CD14-positive monocyte (primary cell): ENCODE data around the gene IL2RG. TPM values are rescaled to one million over a fixed set of nuclear protein-coding genes. Genes with fewer than 3 reads are reported as not detected.

Source experiments
- DNase-seq, 3 donors: peaks; one replicate each; pipeline ENCODE4 v3.0.0-alpha.2; 2011 to 2022
- H2AFZ ChIP-seq: 2 replicates; pipeline ENCODE4 v1.6.0; 2012; ENCODE audit warnings: mild to moderate bottlenecking, low read depth, low read length, inconsistent platforms; ENCODE audit not compliant: insufficient read depth, poor library complexity, severe bottlenecking
- H3K27ac ChIP-seq, 2 donors: 1 replicate in 1 of 2; 2 replicates in 1 of 2; pipeline ENCODE4 v1.5.1; 2012 to 2013; ENCODE audit warnings: low read length in 2 of 2, control low read depth in 1 of 2, inconsistent platforms in 1 of 2, low read depth in 1 of 2, mild to moderate bottlenecking in 1 of 2
- H3K27me3 ChIP-seq, 2 donors: one replicate each; pipeline versions ENCODE4 v1.6.0 to v1.6.1; 2011 to 2013; ENCODE audit warnings: low read length in 2 of 2; ENCODE audit not compliant: control insufficient read depth in 2 of 2, insufficient read depth in 2 of 2
- H3K36me3 ChIP-seq, 2 donors: replicated peaks in 1 of 2; 1 replicate in 1 of 2; 2 replicates in 1 of 2; pipeline versions ENCODE4 v1.5.1 to v1.6.1; 2012 to 2013; ENCODE audit warnings: low read length in 2 of 2, control low read depth in 1 of 2, inconsistent platforms in 1 of 2, mild to moderate bottlenecking in 1 of 2; ENCODE audit not compliant: insufficient read depth in 2 of 2, control insufficient read depth in 1 of 2
- H3K4me1 ChIP-seq, 2 donors: 1 replicate in 1 of 2; 2 replicates in 1 of 2; pipeline versions ENCODE4 v1.5.1 to v1.6.1; 2012 to 2013; ENCODE audit warnings: low read length in 2 of 2, control low read depth in 1 of 2, inconsistent platforms in 1 of 2, mild to moderate bottlenecking in 1 of 2, moderate library complexity in 1 of 2; ENCODE audit not compliant: insufficient read depth in 2 of 2, control insufficient read depth in 1 of 2
- H3K4me2 ChIP-seq: replicated peaks from 2 replicates; pipeline ENCODE3; 2012; ENCODE audit warnings: low read length, moderate library complexity, mild to moderate bottlenecking; ENCODE audit not compliant: poor library complexity, severe bottlenecking; ENCODE audit errors: extremely low read depth
- H3K4me3 ChIP-seq, 3 experiments: fragments of 200-600 bp in 1 of 3; sonication (generic) in 1 of 3; replicated peaks in 1 of 3; 1 replicate in 2 of 3; 2 replicates in 1 of 3; pipeline ENCODE4 v1.5.1; 2011 to 2013; ENCODE audit warnings: low read length in 3 of 3, mild to moderate bottlenecking in 3 of 3, control low read depth in 2 of 3, low read depth in 2 of 3, inconsistent platforms in 1 of 3, moderate library complexity in 1 of 3
- H3K79me2 ChIP-seq: 2 replicates; pipeline ENCODE4 v1.6.0; 2012; ENCODE audit warnings: mild to moderate bottlenecking, control low read depth, inconsistent platforms, low read length, moderate library complexity; ENCODE audit not compliant: insufficient read depth
- H3K9ac ChIP-seq: 2 replicates; pipeline ENCODE4 v1.6.0; 2017; ENCODE audit warnings: low read length, mild to moderate bottlenecking; ENCODE audit not compliant: insufficient read depth, poor library complexity, severe bottlenecking
- H3K9me3 ChIP-seq, 2 donors: replicated peaks in 1 of 2; 1 replicate in 1 of 2; 2 replicates in 1 of 2; pipeline versions ENCODE4 v1.5.1 to v1.6.1; 2012 to 2013; ENCODE audit warnings: low read length in 2 of 2, control low read depth in 1 of 2; ENCODE audit not compliant: control insufficient read depth in 1 of 2, insufficient read depth in 1 of 2
- H4K20me1 ChIP-seq: 2 replicates; pipeline ENCODE4 v1.6.0; 2012; ENCODE audit warnings: mild to moderate bottlenecking, low read length, control low read depth, moderate library complexity; ENCODE audit not compliant: insufficient read depth
- H3K27ac Mint-ChIP-seq, 7 donors: one replicate each; pipeline ENCODE4 v1.8.0; 2020; ENCODE audit warnings: mild to moderate bottlenecking in 7 of 7, mixed read lengths in 7 of 7, moderate library complexity in 6 of 7, inconsistent platforms in 2 of 7
- H3K27me3 Mint-ChIP-seq, 3 donors: one replicate each; pipeline ENCODE4 v1.8.0; 2021 to 2022; ENCODE audit warnings: low read depth in 3 of 3, mild to moderate bottlenecking in 3 of 3, mixed read lengths in 3 of 3, moderate library complexity in 3 of 3, inconsistent platforms in 1 of 3
- H3K36me3 Mint-ChIP-seq, 2 donors: one replicate each; pipeline ENCODE4 v1.8.0; 2020; ENCODE audit warnings: mixed read lengths in 2 of 2, inconsistent platforms in 1 of 2, mild to moderate bottlenecking in 1 of 2
- H3K4me1 Mint-ChIP-seq: one replicate; pipeline ENCODE4 v1.8.0; 2020; ENCODE audit warnings: mild to moderate bottlenecking, mixed read lengths
- H3K4me3 Mint-ChIP-seq, 2 donors: one replicate each; pipeline ENCODE4 v1.8.0; 2020; ENCODE audit warnings: mild to moderate bottlenecking in 2 of 2, mixed read lengths in 2 of 2, moderate library complexity in 1 of 2
- H3K9me3 Mint-ChIP-seq, 7 donors: one replicate each; pipeline ENCODE4 v1.8.0; 2020 to 2022; ENCODE audit warnings: mixed read lengths in 7 of 7, mild to moderate bottlenecking in 6 of 7, moderate library complexity in 6 of 7, inconsistent platforms in 2 of 7
- WGBS: methylation state at CpG from one replicate; pipeline ENCODE4 v1.1.5; 2013; ENCODE audit warnings: missing lambda C conversion rate; ENCODE audit not compliant: insufficient coverage; 5-methylcytosine and 5-hydroxymethylcytosine counted together
- intact Hi-C, 2 donors: fragments of 100-400 bp; cut with micrococcal nuclease; formaldehyde crosslinking; loops; one replicate each; pipeline versions ENCODE4 v1.15.0 to v1.15.1; 2023
- polyA plus RNA-seq, 3 donors: library from polyadenylated mRNA; depleted of rRNA in 1 of 3; unstranded in 2 of 3; stranded (reverse) in 1 of 3; fragments of 300-500 nt in 2 of 3; fragments of >200 nt in 1 of 3; fragmentation: Illumina TruSeq in 2 of 3; gene quantifications; 1 replicate in 2 of 3; 2 replicates in 1 of 3; pipeline ENCODE4 v1.2.3, GENCODE V29; 2012 to 2021
- TF ChIP-seq, protein P1 (sequence below): fragments of 200-600 bp; IDR thresholded peaks from one replicate; pipeline ENCODE4 v1.8.0; 2022; ENCODE audit warnings: antibody characterized with exemption, mild to moderate bottlenecking

Gene IL2RG
- polyA plus RNA-seq, 3 donors: 48.3 to 105 (median 94.5) TPM

GRCh38 chrX:71128166-71128833, 16.9 kb upstream of the IL2RG start:
- intact Hi-C loops: loop anchor here in 1 of 2 donors (1.0 kb wide), 1 partner anchor 30 kb away; no protein-coding TSS in a partner anchor
- H3K9me3 ChIP-seq: no peaks in the 10 kb centered on the region
- no peak overlapping the region for H3K27ac Mint-ChIP-seq
- 77% methylated on average over 4 of the region's 12 CpGs for WGBS
- no peaks in the 10 kb centered on the region for H3K79me2 ChIP-seq
- H3K4me1 ChIP-seq: no peaks in the 10 kb centered on the region
- peaks cover 83 to 87% of the 10 kb centered on the region in 2 donors for H3K36me3 Mint-ChIP-seq
- H3K4me3 ChIP-seq: no peak overlapping the region
- no peak overlapping the region for H2AFZ ChIP-seq
- peaks cover 6% of the 10 kb centered on the region for H3K4me1 Mint-ChIP-seq
- H3K27ac ChIP-seq: no peak overlapping the region
- DNase-seq: no peak
- H3K4me3 Mint-ChIP-seq: no peak overlapping the region
- no peak overlapping the region for H3K4me2 ChIP-seq
- peaks cover 0 to 1% (median 0%) of the 10 kb centered on the region in 3 donors for H3K27me3 Mint-ChIP-seq
- no peak overlapping the region for H3K9ac ChIP-seq
- no peaks in the 10 kb centered on the region for H3K27me3 ChIP-seq
- no peaks in the 10 kb centered on the region for H3K9me3 Mint-ChIP-seq
- TF ChIP-seq, protein P1, sequence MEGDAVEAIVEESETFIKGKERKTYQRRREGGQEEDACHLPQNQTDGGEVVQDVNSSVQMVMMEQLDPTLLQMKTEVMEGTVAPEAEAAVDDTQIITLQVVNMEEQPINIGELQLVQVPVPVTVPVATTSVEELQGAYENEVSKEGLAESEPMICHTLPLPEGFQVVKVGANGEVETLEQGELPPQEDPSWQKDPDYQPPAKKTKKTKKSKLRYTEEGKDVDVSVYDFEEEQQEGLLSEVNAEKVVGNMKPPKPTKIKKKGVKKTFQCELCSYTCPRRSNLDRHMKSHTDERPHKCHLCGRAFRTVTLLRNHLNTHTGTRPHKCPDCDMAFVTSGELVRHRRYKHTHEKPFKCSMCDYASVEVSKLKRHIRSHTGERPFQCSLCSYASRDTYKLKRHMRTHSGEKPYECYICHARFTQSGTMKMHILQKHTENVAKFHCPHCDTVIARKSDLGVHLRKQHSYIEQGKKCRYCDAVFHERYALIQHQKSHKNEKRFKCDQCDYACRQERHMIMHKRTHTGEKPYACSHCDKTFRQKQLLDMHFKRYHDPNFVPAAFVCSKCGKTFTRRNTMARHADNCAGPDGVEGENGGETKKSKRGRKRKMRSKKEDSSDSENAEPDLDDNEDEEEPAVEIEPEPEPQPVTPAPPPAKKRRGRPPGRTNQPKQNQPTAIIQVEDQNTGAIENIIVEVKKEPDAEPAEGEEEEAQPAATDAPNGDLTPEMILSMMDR: no peak
- peaks cover 6% of the 10 kb centered on the region for H4K20me1 ChIP-seq
- peaks cover 87 to 96% of the 10 kb centered on the region in 2 donors for H3K36me3 ChIP-seq

GRCh38 chrX:71118985-71119535, 7.7 kb upstream of the IL2RG start:
- H3K4me3 Mint-ChIP-seq: peak overlapping the region; percentile 79 to 86
- WGBS: 0% methylated on average over 3 of the region's 17 CpGs

More at GRCh38 chrX:71118985-71119535, 7.7 kb upstream of the IL2RG start:
- DNase-seq: no peak
- H3K36me3 ChIP-seq: peaks cover 31 to 42% of the 10 kb centered on the region in 2 donors
- H3K27me3 ChIP-seq: no peaks in the 10 kb centered on the region
- H3K4me2 ChIP-seq: peak overlapping the region; percentile 68
- H3K27ac ChIP-seq: peak overlapping the region; percentile 79 to 86
- TF ChIP-seq, protein P1: no peak
- peaks cover 14% of the 10 kb centered on the region for H3K4me1 Mint-ChIP-seq
- H2AFZ ChIP-seq: peak overlapping the region; percentile 76
- peak overlapping the region; percentile 40 to 96 (median 89) for H3K27ac Mint-ChIP-seq
- peaks cover 18 to 19% of the 10 kb centered on the region in 2 donors for H3K4me1 ChIP-seq
- peaks cover 0 to 5% (median 2%) of the 10 kb centered on the region in 7 donors for H3K9me3 Mint-ChIP-seq
- H3K4me3 ChIP-seq: peak overlapping the region; percentile 81 to 89 (median 86)
- peaks cover 0 to 4% (median 0%) of the 10 kb centered on the region in 3 donors for H3K27me3 Mint-ChIP-seq
- H3K9ac ChIP-seq: peak overlapping the region; percentile 90
- peaks cover 5% of the 10 kb centered on the region for H3K79me2 ChIP-seq
- intact Hi-C loops: loop anchor here in 1 of 2 donors (2.0 to 5.0 kb wide), 2 partner anchors 16 to 63 kb away; no protein-coding TSS in a partner anchor
- peaks cover 27 to 35% of the 10 kb centered on the region in 2 donors for H3K36me3 Mint-ChIP-seq
- H4K20me1 ChIP-seq: no peaks in the 10 kb centered on the region
- no peaks in the 10 kb centered on the region for H3K9me3 ChIP-seq
